Measurements from ENCODE around the gene CCDC12.

CCDC12 gene

DNA sequence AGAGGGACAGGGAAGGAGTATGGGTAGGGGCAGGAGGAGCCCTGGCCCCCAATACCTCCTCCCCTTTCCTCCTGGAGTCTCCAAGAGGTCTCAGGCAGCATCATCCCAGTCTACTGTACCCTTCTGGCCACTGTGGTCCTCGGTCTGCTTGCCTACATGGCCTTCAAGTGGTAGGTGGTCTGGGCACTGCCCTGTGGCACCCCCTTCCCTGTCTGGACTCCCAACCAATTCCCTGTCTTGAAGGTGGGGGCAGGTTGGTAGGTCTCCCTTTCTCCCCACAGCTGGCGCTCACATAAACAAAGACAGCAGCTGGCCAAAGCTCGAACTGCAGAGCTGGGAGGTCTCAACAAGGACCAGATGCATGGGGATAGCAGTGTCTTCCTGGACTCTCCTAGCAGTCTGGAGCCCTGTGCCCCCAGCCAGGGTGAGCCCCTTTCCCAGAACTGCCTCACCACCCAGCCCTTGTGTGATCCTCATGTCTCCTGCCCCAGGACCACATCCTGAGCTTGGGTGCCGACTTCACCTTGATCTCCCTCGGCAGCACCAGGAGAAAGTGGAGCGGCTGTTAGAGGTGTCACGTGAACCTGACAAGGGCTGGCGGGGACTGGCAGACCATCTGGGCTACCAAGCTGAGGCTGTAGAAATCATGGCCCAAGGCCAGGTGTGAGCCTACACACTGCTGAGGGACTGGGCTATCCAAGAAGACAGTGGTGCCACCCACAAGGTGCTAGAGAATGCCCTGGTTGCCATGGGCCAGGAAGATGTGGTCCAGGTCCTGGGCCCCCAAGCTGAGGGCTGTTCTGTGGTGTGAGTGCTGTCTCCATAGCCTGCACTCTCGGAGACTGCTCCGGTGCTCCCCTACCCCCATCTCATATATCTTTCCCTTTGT, 36.0 kb upstream of the CCDC12 start:
- Mint-ChIP-seq H3K4me1 (ENCODE audit: low read depth) (peaks cover 27% of the 10 kb centered on the region), H3K36me3 (ENCODE audit: low read depth) (peaks cover 45% of the 10 kb centered on the region), H3K9me3 (no peaks in the 10 kb centered on the region), H3K4me3 (no peak overlapping the region), H3K27ac (no peak overlapping the region), H3K27me3 (ENCODE audit: low read depth) (no peaks in the 10 kb centered on the region)
- DNase-seq (ENCODE audit: low spot score), result no peak

DNA sequence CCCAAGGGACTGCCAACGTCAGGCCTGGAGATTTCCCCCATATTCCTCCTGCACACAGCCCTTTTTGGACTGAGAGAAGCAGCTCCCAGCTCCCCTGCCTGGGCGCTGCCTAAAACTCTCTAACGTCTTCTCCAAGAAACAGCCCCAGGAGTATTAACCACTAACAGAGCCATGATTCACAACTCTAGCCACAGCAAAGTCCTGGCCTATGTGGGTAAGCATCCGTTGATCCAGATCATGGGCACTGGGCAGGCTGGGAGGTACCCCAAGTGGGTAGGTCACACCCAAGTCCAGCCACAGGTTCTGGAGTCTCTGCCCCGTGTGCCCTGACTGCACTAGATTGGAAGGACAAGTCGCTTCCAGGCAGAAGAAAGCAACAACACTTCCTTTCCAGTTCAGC, 34.8 kb upstream of the CCDC12 start:
- H3K27me3 Mint-ChIP-seq (ENCODE audit: low read depth), result no peaks in the 10 kb centered on the region
- no peaks in the 10 kb centered on the region for H3K9me3 Mint-ChIP-seq
- peaks cover 47% of the 10 kb centered on the region for H3K36me3 Mint-ChIP-seq (ENCODE audit: low read depth)
- H3K4me3 Mint-ChIP-seq, result no peak overlapping the region
- H3K4me1 Mint-ChIP-seq (ENCODE audit: low read depth), result peaks cover 15% of the 10 kb centered on the region
- no peak for DNase-seq (ENCODE audit: low spot score)
- no peak overlapping the region for H3K27ac Mint-ChIP-seq

DNA sequence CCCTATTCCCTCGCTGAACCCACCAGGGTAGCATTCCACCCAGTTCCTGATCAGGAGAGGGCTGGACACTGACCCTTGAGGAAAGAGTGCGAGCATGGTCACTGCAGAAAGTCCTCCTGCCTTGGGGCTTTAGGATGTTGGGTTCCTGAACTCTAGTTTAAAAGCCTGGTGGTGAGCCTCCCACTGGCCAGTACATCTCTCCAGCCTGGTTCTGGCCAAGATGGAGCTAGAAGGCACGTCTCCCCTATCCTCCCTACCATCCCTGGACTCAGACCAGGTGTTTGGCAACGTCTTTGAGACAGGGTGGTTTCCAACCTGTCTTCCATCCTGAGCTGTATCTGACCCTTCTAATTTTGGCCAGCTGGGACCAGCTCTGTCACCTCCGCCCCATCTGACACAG, 34.4 kb upstream of the CCDC12 start:
- H3K9me3 Mint-ChIP-seq, result no peaks in the 10 kb centered on the region
- no peaks in the 10 kb centered on the region for H3K27me3 Mint-ChIP-seq (ENCODE audit: low read depth)
- no peak for DNase-seq (ENCODE audit: low spot score)
- no peak overlapping the region for H3K4me3 Mint-ChIP-seq
- peaks cover 48% of the 10 kb centered on the region for H3K36me3 Mint-ChIP-seq (ENCODE audit: low read depth)
- no peak overlapping the region for H3K27ac Mint-ChIP-seq
- H3K4me1 Mint-ChIP-seq (ENCODE audit: low read depth), result peaks cover 12% of the 10 kb centered on the region

DNA sequence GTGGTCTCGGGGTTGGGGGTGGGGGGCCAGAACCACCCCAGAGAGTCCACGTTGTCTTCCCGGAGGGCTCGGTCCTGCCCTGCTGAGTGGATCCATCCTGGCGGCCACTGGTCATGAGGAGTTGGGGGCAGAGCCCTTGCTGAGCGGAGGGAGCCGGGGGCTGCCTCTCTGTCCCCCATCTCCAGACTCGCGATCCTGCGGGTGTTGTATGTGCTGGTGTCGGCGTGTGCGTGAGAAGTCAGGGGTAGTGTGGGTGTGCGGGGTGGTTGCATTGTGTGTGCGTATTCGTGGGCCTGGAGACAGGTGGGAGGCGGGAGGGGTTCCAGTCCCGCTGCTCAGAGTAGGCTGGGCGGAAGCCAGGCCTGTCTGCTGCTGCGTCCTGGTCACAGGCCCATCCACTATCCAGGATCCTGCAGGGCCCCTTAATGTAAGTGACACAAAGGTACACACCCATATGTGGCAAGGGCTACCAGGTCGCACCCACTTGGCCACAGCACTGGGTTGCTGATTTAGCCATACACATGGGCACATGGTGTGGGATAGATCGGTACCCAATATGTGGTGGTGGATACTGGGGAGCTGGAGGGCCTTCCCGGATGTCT, 33.7 kb upstream of the CCDC12 start:
- Mint-ChIP-seq H3K27ac (no peak overlapping the region), H3K9me3 (no peaks in the 10 kb centered on the region), H3K27me3 (ENCODE audit: low read depth) (no peaks in the 10 kb centered on the region), H3K36me3 (ENCODE audit: low read depth) (peaks cover 51% of the 10 kb centered on the region), H3K4me3 (no peak overlapping the region), H3K4me1 (ENCODE audit: low read depth) (peaks cover 9% of the 10 kb centered on the region)
- no peak for DNase-seq (ENCODE audit: low spot score)

DNA sequence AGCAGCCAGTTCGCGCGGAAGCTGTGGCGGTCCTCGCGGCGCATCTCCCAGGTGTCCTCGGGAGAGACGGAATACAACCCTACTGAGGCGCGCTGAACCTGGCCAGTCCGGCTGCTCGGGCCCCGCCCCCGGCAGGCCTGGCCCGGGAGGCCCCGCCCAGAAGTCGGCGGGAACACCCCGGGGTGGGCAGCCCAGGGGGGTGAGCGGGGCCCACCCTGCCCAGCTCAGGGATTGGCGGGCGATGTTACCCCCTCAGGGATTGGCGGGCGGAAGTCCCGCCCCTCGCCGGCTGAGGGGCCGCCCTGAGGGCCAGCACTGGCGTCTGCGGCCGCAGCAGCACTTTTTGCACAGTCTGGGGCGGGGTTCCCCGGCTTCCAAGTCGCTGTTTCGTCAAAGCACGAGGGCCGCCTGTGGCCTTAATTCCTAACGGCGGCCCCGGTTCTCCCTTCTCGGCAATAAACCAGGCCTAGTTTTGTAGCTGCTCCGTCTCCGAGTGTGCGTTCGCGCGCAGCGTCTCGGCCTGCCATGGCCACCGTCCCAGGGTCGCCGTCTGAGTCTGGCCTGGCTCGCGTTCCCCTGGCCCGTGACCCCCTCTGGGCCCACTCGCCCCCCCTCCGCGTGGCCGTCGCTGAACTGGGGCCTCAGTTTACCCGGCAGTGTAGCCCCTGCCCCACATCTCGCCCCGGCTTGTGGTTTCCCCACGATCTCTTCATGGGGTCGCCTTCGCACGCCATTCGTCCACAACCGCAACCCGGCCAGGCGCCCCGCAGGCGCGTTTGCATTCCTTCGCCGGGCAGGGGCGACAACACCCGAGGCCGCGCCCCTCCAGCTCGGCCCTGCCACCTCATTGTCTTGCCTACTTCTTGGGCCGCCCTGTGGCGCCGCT, 32.9 kb upstream of the CCDC12 start:
- Mint-ChIP-seq H3K4me3 (peak overlapping the region; percentile 12), H3K4me1 (ENCODE audit: low read depth) (peaks cover 7% of the 10 kb centered on the region), H3K9me3 (no peaks in the 10 kb centered on the region), H3K36me3 (ENCODE audit: low read depth) (peaks cover 53% of the 10 kb centered on the region), H3K27ac (no peak overlapping the region), H3K27me3 (ENCODE audit: low read depth) (no peaks in the 10 kb centered on the region)
- DNase-seq (ENCODE audit: low spot score), result peak; percentile 66

DNA sequence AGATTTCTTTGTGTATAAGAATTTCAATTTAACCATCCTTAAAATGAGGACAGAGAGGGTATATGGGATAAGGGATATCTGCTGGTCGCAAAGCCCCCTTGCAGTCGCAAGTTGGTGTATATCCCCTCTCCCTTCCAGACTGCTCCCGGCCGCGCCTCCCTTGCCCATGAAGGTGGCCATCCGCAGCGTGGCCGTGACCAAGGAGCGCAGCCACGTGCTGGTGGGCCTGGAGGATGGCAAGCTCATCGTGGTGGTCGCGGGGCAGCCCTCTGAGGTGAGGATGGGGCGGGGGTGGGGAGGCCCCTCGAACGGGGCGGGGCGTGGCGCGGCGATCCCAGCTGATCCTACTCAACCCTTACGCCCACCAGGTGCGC, 32.3 kb upstream of the CCDC12 start:
- no peak for DNase-seq (ENCODE audit: low spot score)
- Mint-ChIP-seq H3K4me1 (ENCODE audit: low read depth) (peaks cover 5% of the 10 kb centered on the region), H3K27ac (no peak overlapping the region), H3K4me3 (no peak overlapping the region), H3K9me3 (no peaks in the 10 kb centered on the region), H3K36me3 (ENCODE audit: low read depth) (peaks cover 53% of the 10 kb centered on the region), H3K27me3 (ENCODE audit: low read depth) (no peaks in the 10 kb centered on the region)

DNA sequence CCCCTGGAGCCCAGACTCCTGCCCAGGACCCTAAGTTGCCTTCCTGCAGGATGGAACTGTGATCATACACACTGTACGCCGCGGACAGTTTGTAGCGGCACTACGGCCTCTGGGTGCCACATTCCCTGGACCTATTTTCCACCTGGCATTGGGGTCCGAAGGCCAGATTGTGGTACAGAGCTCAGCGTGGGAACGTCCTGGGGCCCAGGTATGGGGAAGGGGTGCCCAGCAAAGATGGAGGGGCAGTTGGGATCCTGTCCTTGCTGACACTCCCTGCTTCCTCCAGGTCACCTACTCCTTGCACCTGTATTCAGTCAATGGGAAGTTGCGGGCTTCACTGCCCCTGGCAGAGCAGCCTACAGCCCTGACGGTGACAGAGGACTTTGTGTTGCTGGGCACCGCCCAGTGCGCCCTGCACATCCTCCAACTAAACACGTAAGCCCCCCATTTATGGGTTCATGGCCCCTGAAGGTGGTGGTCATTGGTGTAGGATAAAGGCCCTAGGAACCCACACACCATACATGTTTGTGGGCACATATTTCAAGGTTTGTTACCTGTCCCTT, 31.8 kb upstream of the CCDC12 start:
- H3K4me3 Mint-ChIP-seq, result no peak overlapping the region
- no peak for DNase-seq (ENCODE audit: low spot score)
- H3K9me3 Mint-ChIP-seq, result no peaks in the 10 kb centered on the region
- H3K36me3 Mint-ChIP-seq (ENCODE audit: low read depth), result peaks cover 54% of the 10 kb centered on the region
- H3K27ac Mint-ChIP-seq, result no peak overlapping the region
- no peaks in the 10 kb centered on the region for H3K27me3 Mint-ChIP-seq (ENCODE audit: low read depth)
- H3K4me1 Mint-ChIP-seq (ENCODE audit: low read depth), result peaks cover 5% of the 10 kb centered on the region

DNA sequence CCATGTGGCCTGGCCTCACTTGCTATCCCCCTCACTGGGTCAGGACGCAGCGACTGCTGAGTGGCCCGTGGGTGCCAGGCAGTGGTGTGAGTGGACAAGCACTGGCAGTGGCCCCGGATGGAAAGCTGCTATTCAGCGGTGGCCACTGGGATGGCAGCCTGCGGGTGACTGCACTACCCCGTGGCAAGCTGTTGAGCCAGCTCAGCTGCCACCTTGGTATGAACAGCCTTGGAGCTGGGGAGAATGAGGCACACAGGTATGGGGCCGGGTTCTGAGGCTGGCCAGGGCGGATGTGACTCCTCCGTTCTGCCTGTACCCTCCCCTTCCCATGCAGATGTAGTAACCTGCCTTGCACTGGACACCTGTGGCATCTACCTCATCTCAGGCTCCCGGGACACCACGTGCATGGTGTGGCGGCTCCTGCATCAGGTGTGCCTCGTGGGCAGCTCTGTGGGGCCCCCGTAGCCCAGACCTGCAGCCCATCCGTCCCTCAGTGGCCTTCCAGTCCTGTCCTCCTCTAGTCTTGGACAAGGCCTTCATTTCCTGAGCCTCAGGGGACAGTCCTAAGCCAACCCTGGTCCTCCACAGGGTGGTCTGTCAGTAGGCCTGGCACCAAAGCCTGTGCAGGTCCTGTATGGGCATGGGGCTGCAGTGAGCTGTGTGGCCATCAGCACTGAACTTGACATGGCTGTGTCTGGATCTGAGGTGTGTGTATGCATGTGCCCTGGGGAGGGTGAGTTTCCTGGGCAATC, 31.1 kb upstream of the CCDC12 start:
- H3K9me3 Mint-ChIP-seq, result no peaks in the 10 kb centered on the region
- no peak overlapping the region for H3K27ac Mint-ChIP-seq
- H3K27me3 Mint-ChIP-seq (ENCODE audit: low read depth), result no peaks in the 10 kb centered on the region
- H3K4me3 Mint-ChIP-seq, result no peak overlapping the region
- peaks cover 54% of the 10 kb centered on the region for H3K36me3 Mint-ChIP-seq (ENCODE audit: low read depth)
- H3K4me1 Mint-ChIP-seq (ENCODE audit: low read depth), result peaks cover 5% of the 10 kb centered on the region
- DNase-seq (ENCODE audit: low spot score), result no peak

DNA sequence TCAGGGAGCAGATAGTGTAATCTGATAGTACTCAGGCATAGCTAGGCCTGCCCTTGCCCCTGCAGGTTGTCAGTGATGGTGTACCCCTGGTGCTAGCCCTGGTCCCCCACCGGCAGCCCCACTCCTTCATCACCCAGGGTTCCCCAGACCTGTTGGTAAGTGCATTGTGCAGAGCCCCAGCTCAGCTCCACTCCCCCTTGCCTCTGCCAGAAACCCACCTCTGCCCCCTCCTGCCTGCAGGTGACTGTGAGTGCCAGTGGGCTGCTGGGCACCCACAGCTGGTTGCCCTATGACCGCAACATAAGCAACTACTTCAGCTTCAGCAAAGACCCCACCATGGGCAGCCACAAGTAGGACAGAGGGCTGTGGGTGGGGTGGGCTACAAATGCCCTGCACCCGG, 30.5 kb upstream of the CCDC12 start:
- no peak for DNase-seq (ENCODE audit: low spot score)
- peaks cover 5% of the 10 kb centered on the region for H3K4me1 Mint-ChIP-seq (ENCODE audit: low read depth)

DNA sequence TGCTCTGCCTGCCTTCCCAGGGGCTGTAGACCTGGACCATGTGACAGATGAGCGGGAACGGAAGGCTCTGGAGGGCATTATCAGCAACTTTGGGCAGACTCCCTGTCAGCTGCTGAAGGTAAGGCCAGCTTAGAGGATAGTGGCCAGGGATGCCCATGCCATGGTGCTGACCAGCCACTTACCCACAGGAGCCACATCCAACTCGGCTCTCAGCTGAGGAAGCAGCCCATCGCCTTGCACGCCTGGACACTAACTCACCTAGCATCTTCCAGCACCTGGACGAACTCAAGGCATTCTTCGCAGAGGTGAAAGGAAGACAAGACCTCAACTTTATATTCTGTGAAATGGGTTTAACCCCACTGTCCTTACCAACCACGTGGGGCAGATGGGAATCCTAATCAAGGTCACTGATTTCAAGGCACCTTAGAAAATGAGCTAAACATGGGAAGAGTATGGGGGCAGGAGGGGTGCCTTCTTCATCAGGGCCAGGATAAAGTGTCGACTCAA, 29.7 kb upstream of the CCDC12 start:
- Mint-ChIP-seq H3K27me3 (ENCODE audit: low read depth) (no peaks in the 10 kb centered on the region), H3K27ac (no peak overlapping the region), H3K36me3 (ENCODE audit: low read depth) (peaks cover 54% of the 10 kb centered on the region), H3K4me1 (ENCODE audit: low read depth) (peaks cover 2% of the 10 kb centered on the region), H3K9me3 (no peaks in the 10 kb centered on the region), H3K4me3 (no peak overlapping the region)
- no peak for DNase-seq (ENCODE audit: low spot score)

More for the DNA sequence above, 30.5 kb upstream of the CCDC12 start:
- Mint-ChIP-seq H3K27ac (no peak overlapping the region), H3K36me3 (ENCODE audit: low read depth) (peaks cover 56% of the 10 kb centered on the region), H3K9me3 (no peaks in the 10 kb centered on the region), H3K4me3 (no peak overlapping the region), H3K27me3 (ENCODE audit: low read depth) (no peaks in the 10 kb centered on the region)

DNA sequence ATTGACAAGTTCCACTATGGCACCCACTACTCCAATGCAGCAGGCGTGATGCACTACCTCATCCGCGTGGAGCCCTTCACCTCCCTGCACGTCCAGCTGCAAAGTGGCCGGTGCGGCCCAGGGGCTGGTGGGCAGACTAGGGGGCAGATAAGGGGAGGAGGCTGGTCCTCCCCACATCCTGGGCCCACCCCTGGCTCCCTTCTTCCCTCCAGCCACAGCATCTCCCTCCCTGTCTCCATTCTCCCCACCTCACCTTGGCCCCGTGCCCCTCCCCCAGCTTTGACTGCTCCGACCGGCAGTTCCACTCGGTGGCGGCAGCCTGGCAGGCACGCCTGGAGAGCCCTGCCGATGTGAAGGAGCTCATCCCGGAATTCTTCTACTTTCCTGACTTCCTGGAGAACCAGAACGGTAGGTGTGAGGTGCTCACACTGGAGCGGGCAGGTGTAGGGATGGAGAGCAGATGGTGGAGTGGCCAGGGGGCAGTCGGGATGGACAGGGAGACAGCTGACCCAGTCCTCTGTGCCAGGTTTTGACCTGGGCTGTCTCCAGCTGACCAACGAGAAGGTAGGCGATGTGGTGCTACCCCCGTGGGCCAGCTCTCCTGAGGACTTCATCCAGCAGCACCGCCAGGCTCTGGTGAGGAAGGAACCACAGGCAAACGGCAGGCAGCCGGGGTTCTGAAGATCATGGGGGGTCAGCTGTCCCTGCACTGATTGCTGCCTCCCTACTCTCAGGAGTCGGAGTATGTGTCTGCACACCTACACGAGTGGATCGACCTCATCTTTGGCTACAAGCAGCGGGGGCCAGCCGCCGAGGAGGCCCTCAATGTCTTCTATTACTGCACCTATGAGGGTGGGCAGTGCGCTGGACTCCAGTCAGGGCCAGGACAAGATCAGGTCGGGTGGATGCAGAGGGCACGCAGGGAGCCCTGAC, 28.9 kb upstream of the CCDC12 start:
- no peak for DNase-seq (ENCODE audit: low spot score)
- Mint-ChIP-seq H3K27me3 (ENCODE audit: low read depth) (no peaks in the 10 kb centered on the region), H3K4me1 (ENCODE audit: low read depth) (peaks cover 2% of the 10 kb centered on the region), H3K27ac (no peak overlapping the region), H3K9me3 (no peaks in the 10 kb centered on the region), H3K36me3 (ENCODE audit: low read depth) (peaks cover 52% of the 10 kb centered on the region), H3K4me3 (no peak overlapping the region)

DNA sequence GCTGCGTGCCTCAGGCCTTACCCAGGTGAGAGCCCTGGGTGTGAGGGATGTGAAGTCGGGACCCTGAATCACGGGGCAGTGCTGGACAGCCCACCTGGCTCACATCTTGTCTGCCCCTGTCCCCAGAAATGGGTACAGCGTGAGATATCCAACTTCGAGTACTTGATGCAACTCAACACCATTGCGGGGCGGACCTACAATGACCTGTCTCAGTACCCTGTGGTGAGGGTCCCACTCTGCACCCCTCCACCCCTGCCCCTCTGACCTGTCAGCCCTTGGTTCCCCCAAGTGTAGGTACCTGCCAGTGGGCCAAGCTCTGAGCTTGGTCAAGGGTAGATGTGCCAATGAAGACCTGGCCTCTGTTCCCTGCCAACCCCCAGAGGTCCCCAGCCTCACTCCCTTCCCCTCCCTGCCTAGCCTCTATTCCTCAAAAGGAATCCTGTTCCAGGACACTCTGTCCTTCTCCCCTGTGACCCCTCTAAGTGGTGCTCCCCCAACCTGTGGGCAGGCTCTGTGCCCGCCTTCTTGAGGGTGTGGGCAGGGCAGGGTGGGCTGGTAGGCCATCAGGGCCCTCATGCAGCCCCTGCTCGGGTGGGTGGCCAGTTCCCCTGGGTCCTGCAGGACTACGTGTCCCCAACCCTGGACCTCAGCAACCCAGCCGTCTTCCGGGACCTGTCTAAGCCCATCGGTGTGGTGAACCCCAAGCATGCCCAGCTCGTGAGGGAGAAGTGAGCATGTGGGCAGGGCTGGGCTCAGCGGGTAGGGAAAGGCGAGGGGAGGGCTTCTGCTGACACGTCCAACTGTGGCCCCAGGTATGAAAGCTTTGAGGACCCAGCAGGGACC, 28.0 kb upstream of the CCDC12 start:
- Mint-ChIP-seq H3K4me1 (ENCODE audit: low read depth) (peaks cover 2% of the 10 kb centered on the region), H3K36me3 (ENCODE audit: low read depth) (peaks cover 54% of the 10 kb centered on the region), H3K27me3 (ENCODE audit: low read depth) (no peaks in the 10 kb centered on the region), H3K4me3 (no peak overlapping the region), H3K27ac (no peak overlapping the region), H3K9me3 (no peaks in the 10 kb centered on the region)
- no peak for DNase-seq (ENCODE audit: low spot score)
